Sigmoid colon (tissue), 7 donors: ENCODE measurements around the gene RAB39A. TPM values are rescaled to one million over a fixed set of nuclear protein-coding genes. Genes with fewer than 3 reads are reported as not detected.

ENCODE experiments used
- DNase-seq: peaks from one replicate; pipeline ENCODE4 v3.0.0-alpha.2; 2019
- H3K27ac ChIP-seq, 4 donors: fragments of 200-600 bp; sonication (generic); one replicate each; pipeline ENCODE4 v1.5.1; 2016 to 2019; ENCODE audit warnings: mild to moderate bottlenecking in 1 of 4
- H3K27me3 ChIP-seq, 3 donors: fragments of 200-600 bp; sonication (generic); one replicate each; pipeline ENCODE4 v1.5.1; 2019; ENCODE audit warnings: mild to moderate bottlenecking in 1 of 3
- H3K36me3 ChIP-seq, 4 donors: fragments of 200-600 bp; sonication (generic); one replicate each; pipeline ENCODE4 v1.5.1; 2016 to 2019
- H3K4me1 ChIP-seq, 4 donors: fragments of 200-600 bp; sonication (generic); one replicate each; pipeline ENCODE4 v1.5.1; 2017 to 2019
- H3K4me3 ChIP-seq, 4 donors: fragments of 200-600 bp; sonication (generic); one replicate each; pipeline ENCODE4 v1.5.1; 2017 to 2019; ENCODE audit warnings: mild to moderate bottlenecking in 2 of 4, moderate library complexity in 1 of 4
- H3K9me3 ChIP-seq, 4 donors: fragments of 200-600 bp in 3 of 4; sonication (generic) in 3 of 4; one replicate each; pipeline versions ENCODE4 v1.5.1 to v1.6.1; 2013 to 2019
- EP300 ChIP-seq, 4 donors: sonication (generic); formaldehyde crosslinking; IDR thresholded peaks; one replicate each; pipeline ENCODE4 v1.6.1; 2017; ENCODE audit warnings: antibody characterized with exemption in 4 of 4
- POLR2A ChIP-seq, 2 donors: fragments of 450-650 bp; IDR thresholded peaks; one replicate each; pipeline ENCODE4 v1.6.1; 2016; ENCODE audit warnings: antibody characterized with exemption in 2 of 2, mild to moderate bottlenecking in 2 of 2, moderate library complexity in 2 of 2
- POLR2AphosphoS5 ChIP-seq, 4 donors: sonication (generic); formaldehyde crosslinking; IDR thresholded peaks; one replicate each; pipeline ENCODE4 v1.6.1; 2017; ENCODE audit warnings: antibody characterized with exemption in 4 of 4
- WGBS, 2 donors: extraction: QIAGEN DNeasy Blood & Tissue Kit; methylation state at CpG; one replicate each; pipeline ENCODE4 v1.1.7; 2013; 5-methylcytosine and 5-hydroxymethylcytosine counted together
- intact Hi-C: fragments of 100-400 bp; cut with DNase I; formaldehyde crosslinking; loops from one replicate; pipeline ENCODE4 v1.15.1; 2023
- polyA plus RNA-seq, 3 donors: library from polyadenylated mRNA; stranded (reverse); fragments of 200-250 nt; gene quantifications; one replicate each; pipeline ENCODE4 v1.2.3, GENCODE V29; 2013
- total RNA-seq, 4 donors: library from RNA; depleted of rRNA; stranded (reverse); fragments of >200 nt; gene quantifications; one replicate each; pipeline ENCODE4 v1.1.0, GENCODE V29; 2016
- TF ChIP-seq, protein P1 (sequence below), 4 experiments: fragments of 450-650 bp in 3 of 4; fragments of 200-600 bp in 1 of 4; IDR thresholded peaks; one replicate each; pipeline ENCODE4 v1.5.1; 2016 to 2019; ENCODE audit warnings: antibody characterized with exemption in 4 of 4, mild to moderate bottlenecking in 3 of 4, moderate library complexity in 2 of 4
- donor health status: healthy with polysubstance abuse.
- donor health status: Bipolar disorder and iron deficiency.
- donor health status: healthy.

RAB39A gene
- total and polyA plus RNA-seq, 7 donors: 0.55 to 1.8 (median 0.96) TPM; not detected in 1

DNA sequence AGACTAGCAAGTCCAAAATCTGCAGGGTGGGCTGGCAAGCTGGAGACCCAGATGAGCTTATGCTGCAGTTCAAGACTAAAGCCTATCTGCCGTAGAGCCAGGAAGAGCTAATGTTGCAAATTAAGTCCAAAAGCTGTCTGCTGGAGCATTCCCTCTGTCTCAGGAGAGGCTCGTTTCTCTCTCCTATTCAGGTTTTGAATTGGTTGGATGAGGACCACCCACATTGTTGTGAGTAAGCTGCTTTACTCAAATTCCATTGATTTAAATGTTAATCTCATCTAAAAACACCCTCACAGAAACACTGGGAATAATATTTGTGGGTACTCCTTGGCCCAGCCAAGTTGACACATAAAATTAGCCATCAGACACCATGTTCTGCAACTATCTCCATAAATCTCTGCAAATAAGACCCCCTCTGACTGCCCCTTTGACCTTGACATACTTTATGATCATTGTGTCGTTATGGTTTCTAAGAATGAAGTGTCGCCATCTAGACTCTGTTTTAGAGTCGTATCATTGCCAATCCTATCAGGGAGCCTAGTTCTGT lies 63.7 kb downstream of the RAB39A start:
- DNase-seq: no peak
- no peaks in the 10 kb centered on the region for H3K36me3 ChIP-seq
- intact Hi-C loops: no loop called here
- H3K27me3 ChIP-seq: no peaks in the 10 kb centered on the region
- no peaks in the 10 kb centered on the region for H3K4me1 ChIP-seq
- no peaks in the 10 kb centered on the region for H3K9me3 ChIP-seq
- WGBS, 2 donors: 78 to 82% methylated on average over 5 of the region's 5 CpGs
- no peak for TF ChIP-seq POLR2A (IDR thresholded peaks at IDR 0.05)
- no peak for TF ChIP-seq POLR2AphosphoS5 (IDR thresholded peaks at IDR 0.05)
- TF ChIP-seq, protein P1, sequence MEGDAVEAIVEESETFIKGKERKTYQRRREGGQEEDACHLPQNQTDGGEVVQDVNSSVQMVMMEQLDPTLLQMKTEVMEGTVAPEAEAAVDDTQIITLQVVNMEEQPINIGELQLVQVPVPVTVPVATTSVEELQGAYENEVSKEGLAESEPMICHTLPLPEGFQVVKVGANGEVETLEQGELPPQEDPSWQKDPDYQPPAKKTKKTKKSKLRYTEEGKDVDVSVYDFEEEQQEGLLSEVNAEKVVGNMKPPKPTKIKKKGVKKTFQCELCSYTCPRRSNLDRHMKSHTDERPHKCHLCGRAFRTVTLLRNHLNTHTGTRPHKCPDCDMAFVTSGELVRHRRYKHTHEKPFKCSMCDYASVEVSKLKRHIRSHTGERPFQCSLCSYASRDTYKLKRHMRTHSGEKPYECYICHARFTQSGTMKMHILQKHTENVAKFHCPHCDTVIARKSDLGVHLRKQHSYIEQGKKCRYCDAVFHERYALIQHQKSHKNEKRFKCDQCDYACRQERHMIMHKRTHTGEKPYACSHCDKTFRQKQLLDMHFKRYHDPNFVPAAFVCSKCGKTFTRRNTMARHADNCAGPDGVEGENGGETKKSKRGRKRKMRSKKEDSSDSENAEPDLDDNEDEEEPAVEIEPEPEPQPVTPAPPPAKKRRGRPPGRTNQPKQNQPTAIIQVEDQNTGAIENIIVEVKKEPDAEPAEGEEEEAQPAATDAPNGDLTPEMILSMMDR (IDR thresholded peaks at IDR 0.05): no peak
- no peak for TF ChIP-seq EP300 (IDR thresholded peaks at IDR 0.05)
- H3K4me3 ChIP-seq: no peak overlapping the region
- no peak overlapping the region for H3K27ac ChIP-seq

DNA sequence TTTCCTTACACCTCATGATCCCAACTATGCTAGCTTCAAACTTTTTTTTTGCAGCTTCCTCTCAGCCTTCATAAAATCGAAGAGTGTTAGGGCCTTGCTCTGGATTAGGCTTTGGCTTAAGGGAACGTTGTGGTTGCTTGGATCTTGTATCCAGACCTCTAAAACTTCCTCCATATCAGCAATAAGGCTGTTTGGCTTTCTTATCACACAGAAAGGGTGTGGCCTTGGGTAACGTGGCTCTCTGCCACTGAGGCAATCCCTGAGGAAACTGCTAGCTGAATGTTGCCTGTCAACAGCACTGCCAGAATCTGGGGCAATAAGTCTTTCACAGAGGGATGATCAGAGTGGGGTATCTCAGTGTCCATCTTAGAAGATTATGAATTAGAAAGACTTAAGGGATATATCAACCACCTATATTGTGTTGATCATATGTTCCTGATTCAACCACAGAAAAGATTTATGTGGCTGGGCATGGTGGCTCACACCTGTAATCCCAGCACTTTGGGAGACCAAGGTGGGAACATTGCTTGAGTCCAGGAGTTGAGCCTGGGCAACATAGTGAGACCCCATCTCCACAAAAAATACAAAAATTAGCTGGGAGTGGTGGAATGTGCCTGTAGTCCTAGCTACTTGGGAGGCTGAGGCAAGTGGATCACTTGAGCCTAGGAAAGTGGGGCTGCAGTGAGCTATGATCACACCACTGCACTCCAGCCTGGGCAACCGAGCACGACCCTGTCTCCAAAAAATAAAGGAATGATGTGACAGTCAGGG lies 67.9 kb downstream of the RAB39A start:
- TF ChIP-seq POLR2AphosphoS5 (IDR thresholded peaks at IDR 0.05): no peak
- TF ChIP-seq, protein P1 (IDR thresholded peaks at IDR 0.05): no peak
- no peak for TF ChIP-seq POLR2A (IDR thresholded peaks at IDR 0.05)
- no peak for TF ChIP-seq EP300 (IDR thresholded peaks at IDR 0.05)
- Histone ChIP-seq H3K36me3 (no peaks in the 10 kb centered on the region), H3K4me1 (no peaks in the 10 kb centered on the region), H3K27me3 (no peaks in the 10 kb centered on the region), H3K9me3 (no peaks in the 10 kb centered on the region), H3K27ac (no peak overlapping the region), H3K4me3 (no peak overlapping the region)
- WGBS, 2 donors: 26 to 53% methylated on average over 5 of the region's 5 CpGs
- no peak for DNase-seq
- intact Hi-C loops: no loop called here

DNA sequence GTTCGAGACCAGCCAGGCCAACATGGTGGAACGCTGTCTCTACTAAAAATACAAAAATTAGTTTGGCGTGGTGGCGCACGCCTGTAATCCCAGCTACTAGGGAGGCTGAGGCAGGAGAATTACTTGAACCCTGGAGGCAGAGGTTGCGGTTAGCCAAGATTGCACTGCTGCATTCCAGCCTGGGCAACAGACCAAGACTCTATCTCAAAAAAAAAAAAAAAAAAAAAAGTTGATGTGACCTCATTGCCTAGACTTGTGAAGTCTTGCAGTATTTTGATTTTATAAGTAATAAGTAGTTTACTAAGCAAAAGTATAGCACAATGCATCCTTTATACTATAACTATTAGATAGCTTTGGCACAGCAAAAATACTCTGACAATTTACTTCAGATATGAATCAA lies 70.5 kb downstream of the RAB39A start:
- 97% methylated on average over 6 of the region's 6 CpGs for WGBS, 2 donors
- H3K4me1 ChIP-seq: no peaks in the 10 kb centered on the region
- H3K27me3 ChIP-seq: no peaks in the 10 kb centered on the region
- no peak overlapping the region for H3K4me3 ChIP-seq
- intact Hi-C loops: no loop called here
- H3K36me3 ChIP-seq: no peaks in the 10 kb centered on the region
- TF ChIP-seq EP300 (IDR thresholded peaks at IDR 0.05) (no peak), POLR2AphosphoS5 (IDR thresholded peaks at IDR 0.05) (no peak), POLR2A (IDR thresholded peaks at IDR 0.05) (no peak)
- TF ChIP-seq, protein P1 (IDR thresholded peaks at IDR 0.05): no peak
- H3K27ac ChIP-seq: no peak overlapping the region
- no peak for DNase-seq
- H3K9me3 ChIP-seq: no peaks in the 10 kb centered on the region

DNA sequence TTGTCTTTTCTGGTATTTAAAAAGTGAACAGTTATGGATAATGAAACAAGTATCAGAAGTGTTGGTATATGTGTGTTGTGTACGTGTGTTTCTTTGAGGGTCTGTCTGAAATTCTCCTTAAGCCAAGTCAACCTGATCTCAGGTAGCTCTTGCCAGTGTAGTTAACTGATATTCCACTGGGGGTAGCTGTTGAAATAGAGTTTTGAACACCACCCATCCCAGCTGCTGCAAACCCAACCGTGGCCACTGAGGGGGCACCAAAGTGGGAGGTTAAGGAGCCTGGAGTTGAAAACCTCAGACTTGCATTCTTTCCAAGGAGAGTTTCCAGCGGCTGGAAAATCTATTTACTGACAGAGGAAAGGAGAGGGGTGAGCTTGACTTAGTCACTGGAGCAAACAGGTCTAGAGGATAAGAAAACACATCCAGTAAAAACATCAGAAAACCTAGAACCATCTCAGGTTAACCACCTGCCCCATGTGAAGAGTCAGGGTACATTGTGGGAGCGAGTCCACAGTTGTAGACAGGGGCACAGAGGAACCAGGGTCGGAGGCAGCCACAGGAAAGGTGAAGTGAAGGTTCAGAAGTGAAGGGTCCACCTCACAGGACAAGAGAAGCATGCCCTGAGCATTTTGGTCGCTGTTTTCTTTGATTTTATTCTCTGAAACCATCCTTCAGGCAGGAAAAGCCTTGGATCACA lies 71.7 kb downstream of the RAB39A start:
- Histone ChIP-seq H3K27ac (no peak overlapping the region), H3K27me3 (no peaks in the 10 kb centered on the region), H3K36me3 (no peaks in the 10 kb centered on the region), H3K9me3 (no peaks in the 10 kb centered on the region), H3K4me1 (no peaks in the 10 kb centered on the region), H3K4me3 (no peak overlapping the region)
- 34 to 41% methylated on average over 6 of the region's 6 CpGs for WGBS, 2 donors
- intact Hi-C loops: loop anchor here (10.0 kb wide), 1 partner anchor 665 kb away; the partner anchor contains the start of gene DDX10
- DNase-seq: no peak
- TF ChIP-seq POLR2A (IDR thresholded peaks at IDR 0.05) (no peak), EP300 (IDR thresholded peaks at IDR 0.05) (no peak), POLR2AphosphoS5 (IDR thresholded peaks at IDR 0.05) (no peak)
- TF ChIP-seq, protein P1 (IDR thresholded peaks at IDR 0.05): peak in 2 of 4 experiments; percentile 15 to 30
